Measurements from ENCODE around the gene B3GNT9. TPM values are rescaled to one million over a fixed set of nuclear protein-coding genes. Genes with fewer than 3 reads are reported as not detected.

B3GNT9 gene
- polyA plus RNA-seq (ENCODE audit: insufficient read length in 10 of 10): 10 to 100 TPM in 8 of 10 donors, 1 to 10 TPM in 2; 8.1 to 16.6 (median 11.5) TPM
- long read RNA-seq, donor 1, partial matches to known transcripts: 0 of 3 reads
- long read RNA-seq, donor 1, other reads (novel, unspliced or antisense): 0 of 3 reads
- long read RNA-seq, donor 2, partial matches to known transcripts: 0 of 1 reads
- long read RNA-seq, donor 2, other reads (novel, unspliced or antisense): 0 of 1 reads
- long read RNA-seq, donor 3: 0 reads
- long read RNA-seq, donor 4, partial matches to known transcripts: 0 of 2 reads
- long read RNA-seq, donor 4, other reads (novel, unspliced or antisense): 0 of 2 reads
- long read RNA-seq, donor 5, partial matches to known transcripts: 0 of 4 reads
- long read RNA-seq, donor 5, other reads (novel, unspliced or antisense): 0 of 4 reads
- long read RNA-seq, donor 6, partial matches to known transcripts: 0 of 4 reads
- long read RNA-seq, donor 6, other reads (novel, unspliced or antisense): 0 of 4 reads
- long read RNA-seq, donor 7, partial matches to known transcripts: 0 of 3 reads
- long read RNA-seq, donor 7, other reads (novel, unspliced or antisense): 0 of 3 reads
- long read RNA-seq, donor 8, partial matches to known transcripts: 0 of 2 reads
- long read RNA-seq, donor 8, other reads (novel, unspliced or antisense): 0 of 2 reads
- long read RNA-seq, donor 9, partial matches to known transcripts: 0 of 1 reads
- long read RNA-seq, donor 9, other reads (novel, unspliced or antisense): 0 of 1 reads

- peak; percentile 68 to 96 (median 90) for DNase-seq
Measured at GRCh38 chr16:67150833-67151396, at the start of gene B3GNT9. Gene B3GNT9, minus strand, starts transcription at chr16:67150998. Its CDS starts 513 bp downstream, at chr16:67150485.

GRCh38 chr16:67200491-67200890 is 49.7 kb upstream of the B3GNT9 start:
- no peak for DNase-seq

GRCh38 chr16:67199808-67200198 is 49.0 kb upstream of the B3GNT9 start:
- no peak for DNase-seq

- no peak for DNase-seq
Measured at GRCh38 chr16:67199011-67199807, 48.4 kb upstream of the B3GNT9 start, which contains the start of gene ELMO3. Gene ELMO3, plus strand, starts transcription at chr16:67199131. Its CDS starts 196 bp downstream, at chr16:67199327.

- no peak for DNase-seq
Measured at GRCh38 chr16:67198238-67198734, 47.5 kb upstream of the B3GNT9 start.

GRCh38 chr16:67197704-67198103 is 46.9 kb upstream of the B3GNT9 start:
- DNase-seq: no peak

- no peak for DNase-seq
Measured at GRCh38 chr16:67196881-67197280, 46.1 kb upstream of the B3GNT9 start.

GRCh38 chr16:67195676-67196075 is 44.9 kb upstream of the B3GNT9 start:
- DNase-seq: no peak

- no peak for DNase-seq
Measured at GRCh38 chr16:67194260-67194659, 43.5 kb upstream of the B3GNT9 start.

- DNase-seq: no peak
Measured at GRCh38 chr16:67193536-67193935, 42.7 kb upstream of the B3GNT9 start.

GRCh38 chr16:67192781-67193361 is 42.1 kb upstream of the B3GNT9 start:
- DNase-seq: no peak

GRCh38 chr16:67191995-67192681 is 41.3 kb upstream of the B3GNT9 start, which contains the start of gene E2F4:
Gene E2F4, plus strand, starts transcription at chr16:67192155. Its CDS starts 73 bp downstream, at chr16:67192228.
- peak; percentile 85 to 95 (median 94) for DNase-seq

GRCh38 chr16:67191411-67191994 is 40.7 kb upstream of the B3GNT9 start:
- DNase-seq: no peak

GRCh38 chr16:67190448-67191399 is 39.9 kb upstream of the B3GNT9 start:
- DNase-seq: no peak

GRCh38 chr16:67190041-67190440 is 39.2 kb upstream of the B3GNT9 start, which contains the start of gene EXOC3L1:
Gene EXOC3L1, minus strand, starts transcription at chr16:67190136. Its CDS starts 460 bp downstream, at chr16:67189676.
- no peak for DNase-seq

GRCh38 chr16:67188798-67189197 is 38.0 kb upstream of the B3GNT9 start:
- DNase-seq: no peak

- DNase-seq: no peak
Measured at GRCh38 chr16:67188323-67188722, 37.5 kb upstream of the B3GNT9 start.

- peak in 2 of 3 donors; percentile 54 to 65 for DNase-seq
Measured at GRCh38 chr16:67187175-67187890, 36.5 kb upstream of the B3GNT9 start.

All from muscle of back (tissue), 13 donors.